Activated CD4-positive, alpha-beta T cell treated with anti-CD3 and anti-CD28 coated beads for 36 hours (primary cell): ENCODE results near the gene HSFX1. TPM values are rescaled to one million over a fixed set of nuclear protein-coding genes. Genes with fewer than 3 reads are reported as not detected.
"Not testable (repeated sequence)": the region's sequence is repeated elsewhere in the genome, so short reads cannot be mapped to it uniquely, and the experiment has no call there.

ENCODE experiments used
- ATAC-seq: fragments of 200-7000 bp; cut with Tn5 transposase; one replicate; pipeline ENCODE4 v1.10.0; 2021; ENCODE audit warnings: mild to moderate bottlenecking, moderate library complexity
- CTCF ChIA-PET: fragments of 350-600 bp; sonication (Branson Sonifier 250); formaldehyde crosslinking; loops from one replicate; lab custom pipeline; 2021; ENCODE audit warnings: antibody characterized with exemption; lab: Charles Lee
- POLR2A ChIA-PET: fragments of 350-600 bp; sonication (Branson Sonifier 250); formaldehyde crosslinking; loops from one replicate; lab custom pipeline; 2021; ENCODE audit warnings: antibody characterized with exemption, inconsistent platforms; lab: Charles Lee
- DNase-seq: peaks from one replicate; pipeline ENCODE4 v3.0.0-alpha.2; 2020
- H3K27ac Mint-ChIP-seq: one replicate; pipeline ENCODE4 v1.8.0; 2021; ENCODE audit warnings: mixed read lengths
- H3K27me3 Mint-ChIP-seq: one replicate; pipeline ENCODE4 v1.8.0; 2021; ENCODE audit warnings: mixed read lengths
- H3K36me3 Mint-ChIP-seq: one replicate; pipeline ENCODE4 v1.8.0; 2021; ENCODE audit warnings: low read depth, mixed read lengths
- H3K4me1 Mint-ChIP-seq: one replicate; pipeline ENCODE4 v1.8.0; 2021; ENCODE audit warnings: mixed read lengths
- H3K4me3 Mint-ChIP-seq: one replicate; pipeline ENCODE4 v1.8.0; 2021; ENCODE audit warnings: mild to moderate bottlenecking, moderate library complexity, mixed read lengths
- H3K9me3 Mint-ChIP-seq: one replicate; pipeline ENCODE4 v1.8.0; 2021; ENCODE audit warnings: low read depth, mixed read lengths
- intact Hi-C, 2 experiments: fragments of 100-400 bp; cut with DNase I in 1 of 2; cut with micrococcal nuclease in 1 of 2; formaldehyde crosslinking; loops; one replicate each; pipeline versions ENCODE4 v1.14.2 to v1.15.1; 2022 to 2024; cut with DNase I, micrococcal nuclease
- total RNA-seq, 2 experiments: library from RNA; stranded (reverse); gene quantifications; one replicate each; pipeline ENCODE4 v1.2.3, GENCODE V29; 2021

Gene HSFX1, protein sequence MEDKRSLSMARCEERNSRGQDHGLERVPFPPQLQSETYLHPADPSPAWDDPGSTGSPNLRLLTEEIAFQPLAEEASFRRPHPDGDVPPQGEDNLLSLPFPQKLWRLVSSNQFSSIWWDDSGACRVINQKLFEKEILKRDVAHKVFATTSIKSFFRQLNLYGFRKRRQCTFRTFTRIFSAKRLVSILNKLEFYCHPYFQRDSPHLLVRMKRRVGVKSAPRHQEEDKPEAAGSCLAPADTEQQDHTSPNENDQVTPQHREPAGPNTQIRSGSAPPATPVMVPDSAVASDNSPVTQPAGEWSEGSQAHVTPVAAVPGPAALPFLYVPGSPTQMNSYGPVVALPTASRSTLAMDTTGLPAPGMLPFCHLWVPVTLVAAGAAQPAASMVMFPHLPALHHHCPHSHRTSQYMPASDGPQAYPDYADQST
- total RNA-seq = under 1 TPM; 0.25 to 0.47 TPM

GRCh38 chrX:149773768-149774167, at the start of gene HSFX1:
Gene HSFX1 (plus strand): TSS chrX:149774068. CDS start chrX:149774682, 614 bp downstream.
- H3K27me3 Mint-ChIP-seq, H3K4me1 Mint-ChIP-seq, H3K9me3 Mint-ChIP-seq, DNase-seq, H3K36me3 Mint-ChIP-seq, intact Hi-C loops, POLR2A ChIA-PET, H3K27ac Mint-ChIP-seq, ATAC-seq, H3K4me3 Mint-ChIP-seq, CTCF ChIA-PET: not testable (repeated sequence)

- H3K27ac Mint-ChIP-seq, POLR2A ChIA-PET, H3K27me3 Mint-ChIP-seq, CTCF ChIA-PET, H3K36me3 Mint-ChIP-seq, H3K9me3 Mint-ChIP-seq, intact Hi-C loops, DNase-seq, ATAC-seq, H3K4me1 Mint-ChIP-seq, H3K4me3 Mint-ChIP-seq: not testable (repeated sequence)
Measured at GRCh38 chrX:149727308-149727707, 46.6 kb upstream of the HSFX1 start.

- H3K27me3 Mint-ChIP-seq, CTCF ChIA-PET, intact Hi-C loops, ATAC-seq, POLR2A ChIA-PET, H3K27ac Mint-ChIP-seq, H3K9me3 Mint-ChIP-seq, H3K4me1 Mint-ChIP-seq, H3K4me3 Mint-ChIP-seq, H3K36me3 Mint-ChIP-seq, DNase-seq: not testable (repeated sequence)
Measured at GRCh38 chrX:149742269-149742668, 31.6 kb upstream of the HSFX1 start.

DNA sequence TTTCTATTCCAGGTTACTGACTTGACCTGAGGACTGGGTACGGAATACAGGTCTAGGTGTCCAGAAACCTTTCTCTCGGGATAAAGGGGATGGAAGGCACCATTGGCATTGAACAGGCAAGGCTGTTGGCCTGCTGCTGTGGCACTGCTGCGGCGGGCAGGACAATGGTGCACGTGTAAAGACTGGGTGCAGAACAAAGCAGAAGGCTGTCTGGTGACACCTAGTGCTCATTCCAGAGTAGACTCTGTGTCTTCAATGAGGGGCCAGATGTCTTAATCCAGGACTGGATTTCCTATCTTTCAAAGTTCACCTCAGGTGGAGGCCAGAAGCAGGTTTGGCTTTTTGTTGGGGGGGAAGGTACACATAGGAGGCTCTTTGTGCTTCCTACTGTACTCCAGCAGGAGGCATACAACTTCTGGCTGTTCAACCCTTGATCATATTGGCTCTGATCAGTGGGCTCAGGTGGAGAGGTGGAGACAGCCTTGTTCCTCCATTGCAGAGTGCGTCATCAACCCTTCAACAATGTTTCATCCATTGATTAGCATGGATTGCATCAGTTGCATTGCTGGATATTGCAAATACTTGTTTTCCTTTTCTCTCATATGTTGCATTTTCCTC, 27.4 kb upstream of the HSFX1 start:
- H3K4me1 Mint-ChIP-seq, CTCF ChIA-PET, H3K4me3 Mint-ChIP-seq, H3K27ac Mint-ChIP-seq, intact Hi-C loops, H3K9me3 Mint-ChIP-seq, H3K27me3 Mint-ChIP-seq, H3K36me3 Mint-ChIP-seq, POLR2A ChIA-PET, DNase-seq: not testable (repeated sequence)
- peak; percentile 39 for ATAC-seq

- CTCF ChIA-PET = no interaction called here
- ATAC-seq (no peak), DNase-seq (no peak)
- POLR2A ChIA-PET = no interaction called here
- intact Hi-C loops = no loop called here
- no peaks in the 10 kb centered on the region for H3K4me1 Mint-ChIP-seq
- H3K36me3 Mint-ChIP-seq = no peaks in the 10 kb centered on the region
- no peaks in the 10 kb centered on the region for H3K9me3 Mint-ChIP-seq
- H3K27me3 Mint-ChIP-seq = peaks cover 2% of the 10 kb centered on the region
- H3K27ac Mint-ChIP-seq = no peak overlapping the region
- no peak overlapping the region for H3K4me3 Mint-ChIP-seq
Measured at GRCh38 chrX:149757206-149758067, 16.4 kb upstream of the HSFX1 start.

- Mint-ChIP-seq H3K36me3 (no peaks in the 10 kb centered on the region), H3K27me3 (peaks cover 2% of the 10 kb centered on the region), H3K27ac (no peak overlapping the region), H3K4me3 (no peak overlapping the region), H3K9me3 (no peaks in the 10 kb centered on the region), H3K4me1 (no peaks in the 10 kb centered on the region)
- no peak for DNase-seq
- intact Hi-C loops = no loop called here
- POLR2A ChIA-PET = no interaction called here
- no peak for ATAC-seq
- CTCF ChIA-PET = no interaction called here
Measured at GRCh38 chrX:149758068-149758714, 15.7 kb upstream of the HSFX1 start.

DNA sequence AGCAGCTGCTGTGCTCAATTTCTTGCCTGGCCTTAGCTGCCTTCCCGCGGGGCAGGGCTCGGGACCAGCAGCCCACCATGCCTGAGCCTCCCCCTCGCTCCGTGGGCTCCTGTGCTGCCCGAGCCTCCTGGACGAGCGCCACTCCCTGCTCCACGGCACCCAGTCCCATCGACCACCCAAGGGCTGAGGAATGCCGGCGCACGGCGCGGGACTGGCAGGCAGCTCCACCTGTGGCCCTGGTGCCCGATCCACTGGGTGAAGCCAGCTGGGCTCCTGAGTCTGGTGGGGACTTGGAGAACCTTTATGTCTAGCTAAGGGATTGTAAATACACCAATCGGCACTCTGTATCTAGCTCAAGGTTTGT, 15.2 kb upstream of the HSFX1 start:
- H3K27me3 Mint-ChIP-seq, CTCF ChIA-PET, ATAC-seq, H3K4me1 Mint-ChIP-seq, H3K27ac Mint-ChIP-seq, POLR2A ChIA-PET, H3K9me3 Mint-ChIP-seq, DNase-seq, H3K4me3 Mint-ChIP-seq, H3K36me3 Mint-ChIP-seq, intact Hi-C loops: not testable (repeated sequence)

- Mint-ChIP-seq H3K27me3 (peaks cover 2% of the 10 kb centered on the region), H3K4me3 (no peak overlapping the region), H3K4me1 (no peaks in the 10 kb centered on the region), H3K36me3 (no peaks in the 10 kb centered on the region), H3K27ac (no peak overlapping the region), H3K9me3 (no peaks in the 10 kb centered on the region)
- POLR2A ChIA-PET = no interaction called here
- intact Hi-C loops = loop anchor here in 1 of 2 experiments (10.0 kb wide), 1 partner anchor 45 kb away; the partner anchor contains the start of gene MAGEA11
- CTCF ChIA-PET = no interaction called here
- no peak for DNase-seq
- ATAC-seq = no peak
Measured at GRCh38 chrX:149759824-149760223, 14.0 kb upstream of the HSFX1 start.

DNA sequence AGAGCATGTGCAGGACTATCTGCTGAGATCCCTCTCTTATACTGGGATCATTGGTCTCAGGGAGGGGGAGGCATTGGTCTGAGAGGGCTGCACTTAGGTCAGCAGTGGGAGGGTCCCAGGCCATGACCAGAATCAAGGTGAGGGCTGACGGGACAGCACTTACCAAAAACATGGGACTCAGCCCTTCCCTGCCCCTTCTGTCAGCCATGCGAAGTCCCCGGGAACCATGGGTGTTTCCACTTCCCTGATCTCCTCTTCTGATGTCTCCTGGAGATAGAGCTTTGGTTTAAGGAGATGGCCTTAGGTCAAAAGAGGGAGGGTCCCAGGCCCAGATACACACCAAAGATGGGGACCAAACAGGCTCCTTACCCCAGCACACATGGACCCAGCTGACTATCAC, 12.9 kb upstream of the HSFX1 start:
- ChIA-PET CTCF (no interaction called here), POLR2A (no interaction called here)
- H3K27me3 Mint-ChIP-seq = peaks cover 2% of the 10 kb centered on the region
- intact Hi-C loops = loop anchor here in 1 of 2 experiments (10.0 kb wide), 1 partner anchor 46 kb away; the partner anchor contains the start of gene MAGEA11
- H3K36me3 Mint-ChIP-seq = no peaks in the 10 kb centered on the region
- DNase-seq (no peak), ATAC-seq (no peak)
- H3K4me1 Mint-ChIP-seq = no peaks in the 10 kb centered on the region
- no peak overlapping the region for H3K27ac Mint-ChIP-seq
- no peaks in the 10 kb centered on the region for H3K9me3 Mint-ChIP-seq
- H3K4me3 Mint-ChIP-seq = no peak overlapping the region

GRCh38 chrX:149761858-149762674, 11.8 kb upstream of the HSFX1 start:
- ATAC-seq = not testable (repeated sequence)

More at GRCh38 chrX:149761858-149762674, 11.8 kb upstream of the HSFX1 start:
- POLR2A ChIA-PET, H3K4me3 Mint-ChIP-seq, DNase-seq, H3K9me3 Mint-ChIP-seq, CTCF ChIA-PET, H3K36me3 Mint-ChIP-seq, H3K27me3 Mint-ChIP-seq, H3K4me1 Mint-ChIP-seq, H3K27ac Mint-ChIP-seq: not testable (repeated sequence)
- intact Hi-C loops = loop anchor here in 1 of 2 experiments (10.0 kb wide), 1 partner anchor 47 kb away; the partner anchor contains the start of gene MAGEA11
